GM12878 (cell line): ENCODE results near the gene RGS6. TPM values are rescaled to one million over a fixed set of nuclear protein-coding genes. Genes with fewer than 3 reads are reported as not detected.

Experiments
- ATAC-seq: fragments of 200-7000 bp; cut with Tn5 transposase; 3 replicates; pipeline ENCODE4 v1.9.1; 2020; ENCODE audit warnings: mild to moderate bottlenecking, moderate library complexity
- BruUV-seq: library from RNA; stranded (reverse); fragments of 400-500 nt; replicated peaks from 2 replicates; lab custom pipeline; 2021; lab: Mats Ljungman, UMichigan
- CTCF ChIA-PET: fragments of 300-600 bp; sonication (Branson Sonifier 250); formaldehyde crosslinking; extraction: SDS; loops from one replicate; lab custom pipeline; 2021; ENCODE audit warnings: inconsistent platforms; lab: Yijun Ruan, JAX
- POLR2A ChIA-PET: fragments of 350-600 bp; formaldehyde crosslinking; extraction: SDS; loops from one replicate; lab custom pipeline; 2021; ENCODE audit warnings: inconsistent platforms; lab: Charles Lee
- RAD21 ChIA-PET: fragments of 300-600 bp; sonication (Branson Sonifier 250); formaldehyde crosslinking; loops from one replicate; lab custom pipeline; 2023; ENCODE audit warnings: antibody characterized with exemption; ENCODE audit not compliant: unreplicated experiment; lab: Charles Lee
- SMC1A ChIA-PET: fragments of 300-600 bp; sonication (Branson Sonifier 250); formaldehyde crosslinking; loops from one replicate; lab custom pipeline; 2023; ENCODE audit not compliant: unreplicated experiment, uncharacterized antibody; lab: Charles Lee
- DNase-seq: peaks from one replicate; pipeline ENCODE4 v3.0.0-alpha.2; 2011; ENCODE audit warnings: low read depth, low spot score
- FAIRE-seq: peaks from 3 replicates; lab custom pipeline; 2011; peaks lifted over from hg19 to GRCh38; lab: Jason Lieb, UNC
- H2AFZ ChIP-seq: 2 replicates; pipeline ENCODE4 v1.6.0; 2011; ENCODE audit warnings: low read depth, low read length, control low read depth; ENCODE audit not compliant: control insufficient read depth
- H3K27ac ChIP-seq: 2 replicates; pipeline ENCODE4 v1.5.1; 2011; ENCODE audit warnings: control low read depth; ENCODE audit not compliant: control insufficient read depth, insufficient read depth
- H3K27me3 ChIP-seq, 2 experiments: replicated peaks in 1 of 2; 2 replicates each; pipeline versions ENCODE4 v1.6.0 to v1.6.1; 2011; ENCODE audit warnings: low read length in 1 of 2; ENCODE audit not compliant: control insufficient read depth in 2 of 2, insufficient read depth in 2 of 2
- H3K36me3 ChIP-seq, 2 experiments: 2 replicates each; pipeline ENCODE4 v1.5.1; 2011; ENCODE audit warnings: low read length in 1 of 2; ENCODE audit not compliant: control insufficient read depth in 2 of 2, insufficient read depth in 2 of 2
- H3K4me1 ChIP-seq: 2 replicates; pipeline ENCODE4 v1.6.1; 2011; ENCODE audit warnings: mild to moderate bottlenecking, low read length, moderate library complexity, mixed read lengths; ENCODE audit not compliant: control insufficient read depth, insufficient read depth
- H3K4me2 ChIP-seq: 2 replicates; pipeline ENCODE4 v1.6.0; 2011; ENCODE audit warnings: control low read depth; ENCODE audit not compliant: control insufficient read depth, insufficient read depth
- H3K4me3 ChIP-seq: fragments of 200-600 bp; sonication (generic); 2 replicates; pipeline ENCODE4 v1.5.1; 2016
- H3K79me2 ChIP-seq: 2 replicates; pipeline ENCODE4 v1.6.0; 2011; ENCODE audit warnings: low read length; ENCODE audit not compliant: control insufficient read depth, insufficient read depth
- H3K9ac ChIP-seq: 2 replicates; pipeline ENCODE4 v1.8.0; 2011; ENCODE audit warnings: low read length, control low read depth, mixed read lengths; ENCODE audit not compliant: control insufficient read depth, insufficient read depth
- H3K9me3 ChIP-seq: replicated peaks from 3 replicates; pipeline ENCODE4 v1.5.1; 2011; ENCODE audit warnings: mild to moderate bottlenecking, low read length; ENCODE audit not compliant: control insufficient read depth, insufficient read depth
- H4K20me1 ChIP-seq: 2 replicates; pipeline ENCODE4 v1.6.0; 2011; ENCODE audit not compliant: control insufficient read depth, insufficient read depth
- BRCA1 ChIP-seq: IDR thresholded peaks from 2 replicates; pipeline ENCODE4 v1.6.1; 2011; ENCODE audit warnings: low read depth, low read length, improper control_type of control experiment
- HCFC1 ChIP-seq: fragments of 150-350 bp; IDR thresholded peaks from 2 replicates; pipeline ENCODE4 v1.6.1; 2014; ENCODE audit warnings: low read length
- NRF1 ChIP-seq: conservative IDR thresholded peaks from 2 replicates; pipeline ENCODE4 v1.6.1; 2011; ENCODE audit warnings: mild to moderate bottlenecking, low read depth, low read length, improper control_type of control experiment
- PAX8 ChIP-seq: fragments of 450-650 bp; IDR thresholded peaks from 2 replicates; pipeline ENCODE4 v1.6.1; 2017; ENCODE audit warnings: mild to moderate bottlenecking, moderate library complexity
- RBBP5 ChIP-seq: fragments of 200-600 bp; sonication (generic); conservative IDR thresholded peaks from 2 replicates; pipeline ENCODE4 v1.6.1; 2016
- ZZZ3 ChIP-seq: IDR thresholded peaks from 2 replicates; pipeline ENCODE4 v1.6.1; 2011; ENCODE audit warnings: low read depth; ENCODE audit not compliant: control insufficient read depth, insufficient read length
- WGBS: methylation state at CpG from one replicate; pipeline ENCODE4 v1.1.6; 2016; ENCODE audit warnings: low lambda C conversion rate; ENCODE audit not compliant: insufficient replicate concordance, insufficient coverage; ENCODE audit errors: missing lambda C conversion rate; 5-methylcytosine and 5-hydroxymethylcytosine counted together
- in situ Hi-C: fragments of 300-500 bp; cut with MboI; formaldehyde crosslinking; loops from 9 replicates; pipeline ENCODE4 v1.14.3; 2018; ENCODE audit warnings: mixed read lengths
- intact Hi-C: fragments of 100-400 bp; cut with micrococcal nuclease; formaldehyde crosslinking; loops from one replicate; pipeline ENCODE4 v1.14.2; 2022; ENCODE audit not compliant: unreplicated experiment
- polyA plus RNA-seq, 11 experiments: library from polyadenylated mRNA; depleted of rRNA in 4 of 11; unstranded in 6 of 11; stranded (reverse) in 5 of 11; fragments of >200 nt; fragmentation: Nextera tagmentation in 4 of 11; fragmentation: Illumina TruSeq in 1 of 11; extraction: Ambion mirVana in 4 of 11; extraction: Trizol in 1 of 11; gene quantifications; 1 replicate in 1 of 11; 2 replicates in 10 of 11; pipeline versions ENCODE4 v1.2.1 to v1.2.3, GENCODE V29; 2011 to 2016; ENCODE audit warnings: inconsistent platforms in 2 of 11, missing spikeins in 2 of 11, low read depth in 1 of 11
- total RNA-seq, 4 experiments: library from RNA; depleted of rRNA in 3 of 4; stranded (reverse); fragments of >200 nt in 3 of 4; fragmentation: Illumina TruSeq in 1 of 4; extraction: Trizol in 1 of 4; gene quantifications; 2 replicates each; pipeline versions ENCODE4 v1.2.1 to v1.2.3, GENCODE V29; 2013 to 2021
- TF ChIP-seq, protein P1 (sequence below): fragments of 450-650 bp; IDR thresholded peaks from 2 replicates; pipeline ENCODE4 v1.6.1; 2017; ENCODE audit warnings: mild to moderate bottlenecking, moderate library complexity

RGS6 gene
- total and polyA plus RNA-seq, 10 of the 15 experiments (the other 5 are each of a cell fraction or from before 2014, with no cell fraction given), result 3.9 to 18.1 (median 12.4) TPM

DNA sequence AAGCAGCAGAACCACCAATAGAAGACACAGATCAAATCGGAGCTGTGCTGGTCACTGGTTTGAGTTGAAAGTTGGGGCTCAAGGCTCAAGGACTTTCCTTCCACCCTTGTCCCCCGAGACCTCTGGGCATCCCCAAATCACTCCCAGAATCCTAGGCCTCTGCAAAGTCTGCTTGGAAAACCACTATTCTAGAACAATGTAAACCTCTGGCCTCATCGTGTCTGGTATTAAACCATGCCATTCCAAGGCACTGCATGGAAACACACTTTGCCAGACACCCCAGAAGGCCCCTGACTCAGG is 673.6 kb downstream of the RGS6 start:
- H3K9me3 ChIP-seq, result no peaks in the 10 kb centered on the region
- H3K4me2 ChIP-seq, result no peak overlapping the region
- no peaks in the 10 kb centered on the region for H3K4me1 ChIP-seq
- in situ Hi-C loops, result no loop called here
- peaks cover 2 to 3% of the 10 kb centered on the region in 2 experiments; a peak in 1 of 4 replicates for H3K27me3 ChIP-seq
- TF ChIP-seq HCFC1, result no peak
- TF ChIP-seq RBBP5, result no peak
- TF ChIP-seq ZZZ3, result no peak
- no peak for TF ChIP-seq BRCA1
- no peak for TF ChIP-seq PAX8
- TF ChIP-seq NRF1, result no peak
- TF ChIP-seq, protein P1, sequence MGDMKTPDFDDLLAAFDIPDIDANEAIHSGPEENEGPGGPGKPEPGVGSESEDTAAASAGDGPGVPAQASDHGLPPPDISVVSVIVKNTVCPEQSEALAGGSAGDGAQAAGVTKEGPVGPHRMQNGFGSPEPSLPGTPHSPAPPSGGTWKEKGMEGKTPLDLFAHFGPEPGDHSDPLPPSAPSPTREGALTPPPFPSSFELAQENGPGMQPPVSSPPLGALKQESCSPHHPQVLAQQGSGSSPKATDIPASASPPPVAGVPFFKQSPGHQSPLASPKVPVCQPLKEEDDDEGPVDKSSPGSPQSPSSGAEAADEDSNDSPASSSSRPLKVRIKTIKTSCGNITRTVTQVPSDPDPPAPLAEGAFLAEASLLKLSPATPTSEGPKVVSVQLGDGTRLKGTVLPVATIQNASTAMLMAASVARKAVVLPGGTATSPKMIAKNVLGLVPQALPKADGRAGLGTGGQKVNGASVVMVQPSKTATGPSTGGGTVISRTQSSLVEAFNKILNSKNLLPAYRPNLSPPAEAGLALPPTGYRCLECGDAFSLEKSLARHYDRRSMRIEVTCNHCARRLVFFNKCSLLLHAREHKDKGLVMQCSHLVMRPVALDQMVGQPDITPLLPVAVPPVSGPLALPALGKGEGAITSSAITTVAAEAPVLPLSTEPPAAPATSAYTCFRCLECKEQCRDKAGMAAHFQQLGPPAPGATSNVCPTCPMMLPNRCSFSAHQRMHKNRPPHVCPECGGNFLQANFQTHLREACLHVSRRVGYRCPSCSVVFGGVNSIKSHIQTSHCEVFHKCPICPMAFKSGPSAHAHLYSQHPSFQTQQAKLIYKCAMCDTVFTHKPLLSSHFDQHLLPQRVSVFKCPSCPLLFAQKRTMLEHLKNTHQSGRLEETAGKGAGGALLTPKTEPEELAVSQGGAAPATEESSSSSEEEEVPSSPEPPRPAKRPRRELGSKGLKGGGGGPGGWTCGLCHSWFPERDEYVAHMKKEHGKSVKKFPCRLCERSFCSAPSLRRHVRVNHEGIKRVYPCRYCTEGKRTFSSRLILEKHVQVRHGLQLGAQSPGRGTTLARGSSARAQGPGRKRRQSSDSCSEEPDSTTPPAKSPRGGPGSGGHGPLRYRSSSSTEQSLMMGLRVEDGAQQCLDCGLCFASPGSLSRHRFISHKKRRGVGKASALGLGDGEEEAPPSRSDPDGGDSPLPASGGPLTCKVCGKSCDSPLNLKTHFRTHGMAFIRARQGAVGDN, result no peak
- POLR2A ChIA-PET, result no interaction called here
- H2AFZ ChIP-seq, result no peak overlapping the region
- CTCF ChIA-PET, result no interaction called here
- H3K27ac ChIP-seq, result no peak overlapping the region
- H4K20me1 ChIP-seq, result no peaks in the 10 kb centered on the region
- RAD21 ChIA-PET, result no interaction called here
- SMC1A ChIA-PET, result no interaction called here
- ATAC-seq, result no peak
- no TSS peak for BruUV-seq
- no peak overlapping the region for H3K9ac ChIP-seq
- H3K79me2 ChIP-seq, result no peaks in the 10 kb centered on the region
- no peaks in the 10 kb centered on the region for H3K36me3 ChIP-seq
- H3K4me3 ChIP-seq, result no peak overlapping the region
- WGBS, result 64% methylated on average over 3 of the region's 3 CpGs
- no peak for FAIRE-seq
- intact Hi-C loops, result no loop called here
- DNase-seq, result no peak
